ENCODE results near the gene FAAP20. TPM values are rescaled to one million over a fixed set of nuclear protein-coding genes. Genes with fewer than 3 reads are reported as not detected.

The FAAP20 gene
- total and polyA plus RNA-seq, 9 of the 15 experiments (the other 6 are each of a cell fraction or from before 2014, with no cell fraction given), result 0.58 to 143 (median 9.9) TPM

GRCh38 chr1:2214541-2215241 lies 20.1 kb upstream of the FAAP20 start:
- no peaks in the 10 kb centered on the region for H3K36me3 ChIP-seq (ENCODE audit: control insufficient read depth, insufficient read depth, low read length)
- H3K4me2 ChIP-seq (ENCODE audit: insufficient read depth, low read length), result no peak overlapping the region
- peak overlapping the region in 1 of 2 experiments; percentile 79; a peak in 2 of 4 replicates for H3K9ac ChIP-seq (ENCODE audit: insufficient read depth in 1 of 2, low read depth in 2 of 2, low read length in 2 of 2)
- no peaks in the 10 kb centered on the region for H3K27me3 ChIP-seq (ENCODE audit: control insufficient read depth in 2 of 2, insufficient read depth in 2 of 2, low read length in 2 of 2)
- in situ Hi-C loops (cut with MboI), result no loop called here
- BruUV-seq (replicated peaks), result no TSS peak
- no peaks in the 10 kb centered on the region for H3K9me1 ChIP-seq (ENCODE audit: control insufficient read depth, insufficient read depth, low read length)
- WGBS (ENCODE audit: insufficient coverage, low coverage, missing lambda C conversion rate), result 59% methylated on average over 17 of the region's 21 CpGs
- no peaks in the 10 kb centered on the region for H3K79me2 ChIP-seq (ENCODE audit: control insufficient read depth, insufficient read depth, low read length)
- H3K4me1 ChIP-seq (replicated peaks in 1 of 2; ENCODE audit: control insufficient read depth in 2 of 2, insufficient read depth in 2 of 2, low read length in 2 of 2), result peaks cover 20 to 60% of the 10 kb centered on the region in 2 experiments
- H3K9me3 ChIP-seq (replicated peaks; ENCODE audit: control insufficient read depth, insufficient read depth, low read depth, low read length), result no peaks in the 10 kb centered on the region
- H3K27ac ChIP-seq (ENCODE audit: extremely low read depth, low read depth, low read length), result no peak overlapping the region
- CTCF ChIA-PET (ENCODE audit: low intra/inter-chr PET ratio), result no interaction called here
- POLR2A ChIA-PET, result interaction anchor here (0.6 to 1.4 kb wide), 2 partner anchors 15 to 39 kb away, joined by 3 read pairs; no protein-coding TSS in a partner anchor
- H3K4me3 ChIP-seq, result no peak overlapping the region
- intact Hi-C loops (cut with micrococcal nuclease), result no loop called here
- no peak overlapping the region for H2AFZ ChIP-seq (ENCODE audit: low read depth, low read length)
- ATAC-seq, result no peak
- no peaks in the 10 kb centered on the region for H4K20me1 ChIP-seq (replicated peaks; ENCODE audit: control insufficient read depth, insufficient read depth, low read length)
- no peak for DNase-seq (ENCODE audit: extremely low read depth in 1 of 4, low spot score in 3 of 4)
- FAIRE-seq, result no peak
- TF ChIP-seq PKNOX1 (IDR thresholded peaks at IDR 0.05) (no peak), POLR2AphosphoS2 (IDR thresholded peaks at IDR 0.05; ENCODE audit: low read length) (no peak), ZC3H8 (IDR thresholded peaks at IDR 0.05) (no peak), MTA1 (IDR thresholded peaks at IDR 0.05; ENCODE audit: borderline replicate concordance) (no peak), MAFG (tag; conservative IDR thresholded peaks at IDR 0.05) (no peak), COPS2 (conservative IDR thresholded peaks at IDR 0.05) (no peak), ASH1L (IDR thresholded peaks at IDR 0.05; ENCODE audit: borderline replicate concordance, low read depth, partially characterized antibody) (no peak), CHD4 (IDR thresholded peaks at IDR 0.05; ENCODE audit: insufficient read depth, insufficient replicate concordance, low read depth, low read length, poor library complexity, severe bottlenecking) (no peak), MIER1 (IDR thresholded peaks at IDR 0.05; ENCODE audit: low read depth) (no peak), SOX6 (IDR thresholded peaks at IDR 0.05) (no peak), BCL6 (CRISPR knock-in tag; IDR thresholded peaks at IDR 0.05) (no peak), IFI16 (CRISPR knock-in tag; IDR thresholded peaks at IDR 0.05) (no peak), SMAD2 (IDR thresholded peaks at IDR 0.05; ENCODE audit: low read depth, low read length) (no peak), ZNF511 (CRISPR knock-in tag; IDR thresholded peaks at IDR 0.05) (no peak), ZNF239 (CRISPR knock-in tag; IDR thresholded peaks at IDR 0.05) (no peak), ZNF41 (CRISPR knock-in tag; conservative IDR thresholded peaks at IDR 0.05) (no peak)
- TF ChIP-seq, protein P1, sequence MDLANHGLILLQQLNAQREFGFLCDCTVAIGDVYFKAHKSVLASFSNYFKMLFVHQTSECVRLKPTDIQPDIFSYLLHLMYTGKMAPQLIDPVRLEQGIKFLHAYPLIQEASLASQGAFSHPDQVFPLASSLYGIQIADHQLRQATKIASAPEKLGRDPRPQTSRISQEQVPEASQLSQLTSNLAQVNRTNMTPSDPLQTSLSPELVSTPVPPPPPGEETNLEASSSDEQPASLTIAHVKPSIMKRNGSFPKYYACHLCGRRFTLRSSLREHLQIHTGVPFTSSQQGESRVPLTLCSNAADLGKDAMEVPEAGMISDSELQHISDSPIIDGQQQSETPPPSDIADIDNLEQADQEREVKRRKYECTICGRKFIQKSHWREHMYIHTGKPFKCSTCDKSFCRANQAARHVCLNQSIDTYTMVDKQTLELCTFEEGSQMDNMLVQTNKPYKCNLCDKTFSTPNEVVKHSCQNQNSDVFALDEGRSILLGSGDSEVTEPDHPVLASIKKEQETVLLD (IDR thresholded peaks at IDR 0.05), result no peak
- TF ChIP-seq, protein P2, sequence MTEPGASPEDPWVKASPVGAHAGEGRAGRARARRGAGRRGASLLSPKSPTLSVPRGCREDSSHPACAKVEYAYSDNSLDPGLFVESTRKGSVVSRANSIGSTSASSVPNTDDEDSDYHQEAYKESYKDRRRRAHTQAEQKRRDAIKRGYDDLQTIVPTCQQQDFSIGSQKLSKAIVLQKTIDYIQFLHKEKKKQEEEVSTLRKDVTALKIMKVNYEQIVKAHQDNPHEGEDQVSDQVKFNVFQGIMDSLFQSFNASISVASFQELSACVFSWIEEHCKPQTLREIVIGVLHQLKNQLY (CRISPR knock-in tag; conservative IDR thresholded peaks at IDR 0.05), result no peak
